Tibial artery (tissue), 4 donors: ENCODE data around the gene HSPA1A.
"Not testable (repeated sequence)": the region's sequence is repeated elsewhere in the genome, so short reads cannot be mapped to it uniquely, and the experiment has no call there.

Source experiments
- DNase-seq, 2 donors: peaks; one replicate each; pipeline ENCODE4 v3.0.0-alpha.2; 2019
- H3K27ac ChIP-seq, 2 donors: fragments of 200-600 bp; sonication (generic) in 1 of 2; 1 replicate in 1 of 2; 2 replicates in 1 of 2; pipeline ENCODE4 v1.5.1; 2018 to 2019; ENCODE audit warnings: mild to moderate bottlenecking in 1 of 2
- H3K27me3 ChIP-seq, 2 donors: fragments of 200-600 bp; sonication (generic) in 1 of 2; one replicate each; pipeline versions ENCODE4 v1.5.1 to v1.6.0; 2016 to 2019
- H3K36me3 ChIP-seq, 3 donors: fragments of 200-600 bp; sonication (generic) in 2 of 3; one replicate each; pipeline ENCODE4 v1.5.1; 2016 to 2019; ENCODE audit warnings: mild to moderate bottlenecking in 2 of 3
- H3K4me1 ChIP-seq, 4 donors: fragments of 200-600 bp; sonication (generic) in 2 of 4; 1 replicate in 3 of 4; 2 replicates in 1 of 4; pipeline ENCODE4 v1.5.1; 2016 to 2019
- H3K4me3 ChIP-seq, 2 donors: fragments of 200-600 bp; sonication (generic) in 1 of 2; 1 replicate in 1 of 2; 2 replicates in 1 of 2; pipeline ENCODE4 v1.5.1; 2018 to 2019; ENCODE audit warnings: mild to moderate bottlenecking in 2 of 2
- H3K9me3 ChIP-seq, 3 donors: fragments of 200-600 bp; sonication (generic) in 1 of 3; one replicate each; pipeline ENCODE4 v1.5.1; 2016 to 2019
- intact Hi-C: fragments of 100-400 bp; cut with DNase I; formaldehyde crosslinking; loops from one replicate; pipeline ENCODE4 v1.15.0; 2023; ENCODE audit warnings: low total_unique reads
- TF ChIP-seq, protein P1 (sequence below), 2 experiments: fragments of 200-600 bp in 1 of 2; fragments of 450-650 bp in 1 of 2; IDR thresholded peaks; one replicate each; pipeline ENCODE4 v1.5.1; 2017 to 2019; ENCODE audit warnings: antibody characterized with exemption in 2 of 2, mild to moderate bottlenecking in 1 of 2, moderate library complexity in 1 of 2

HSPA1A gene

DNA sequence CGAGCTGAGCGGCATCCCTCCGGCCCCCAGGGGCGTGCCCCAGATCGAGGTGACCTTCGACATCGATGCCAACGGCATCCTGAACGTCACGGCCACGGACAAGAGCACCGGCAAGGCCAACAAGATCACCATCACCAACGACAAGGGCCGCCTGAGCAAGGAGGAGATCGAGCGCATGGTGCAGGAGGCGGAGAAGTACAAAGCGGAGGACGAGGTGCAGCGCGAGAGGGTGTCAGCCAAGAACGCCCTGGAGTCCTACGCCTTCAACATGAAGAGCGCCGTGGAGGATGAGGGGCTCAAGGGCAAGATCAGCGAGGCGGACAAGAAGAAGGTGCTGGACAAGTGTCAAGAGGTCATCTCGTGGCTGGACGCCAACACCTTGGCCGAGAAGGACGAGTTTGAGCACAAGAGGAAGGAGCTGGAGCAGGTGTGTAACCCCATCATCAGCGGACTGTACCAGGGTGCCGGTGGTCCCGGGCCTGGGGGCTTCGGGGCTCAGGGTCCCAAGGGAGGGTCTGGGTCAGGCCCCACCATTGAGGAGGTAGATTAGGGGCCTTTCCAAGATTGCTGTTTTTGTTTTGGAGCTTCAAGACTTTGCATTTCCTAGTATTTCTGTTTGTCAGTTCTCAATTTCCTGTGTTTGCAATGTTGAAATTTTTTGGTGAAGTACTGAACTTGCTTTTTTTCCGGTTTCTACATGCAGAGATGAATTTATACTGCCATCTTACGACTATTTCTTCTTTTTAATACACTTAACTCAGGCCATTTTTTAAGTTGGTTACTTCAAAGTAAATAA lies 2.0 kb downstream of the HSPA1A start:
- H3K9me3 ChIP-seq, intact Hi-C loops, H3K27me3 ChIP-seq, DNase-seq, H3K36me3 ChIP-seq: not testable (repeated sequence)
- peaks cover 0 to 50% (median 30%) of the 10 kb centered on the region in 4 donors for H3K4me1 ChIP-seq
- H3K27ac ChIP-seq: peak overlapping the region; percentile 91
- TF ChIP-seq, protein P1, sequence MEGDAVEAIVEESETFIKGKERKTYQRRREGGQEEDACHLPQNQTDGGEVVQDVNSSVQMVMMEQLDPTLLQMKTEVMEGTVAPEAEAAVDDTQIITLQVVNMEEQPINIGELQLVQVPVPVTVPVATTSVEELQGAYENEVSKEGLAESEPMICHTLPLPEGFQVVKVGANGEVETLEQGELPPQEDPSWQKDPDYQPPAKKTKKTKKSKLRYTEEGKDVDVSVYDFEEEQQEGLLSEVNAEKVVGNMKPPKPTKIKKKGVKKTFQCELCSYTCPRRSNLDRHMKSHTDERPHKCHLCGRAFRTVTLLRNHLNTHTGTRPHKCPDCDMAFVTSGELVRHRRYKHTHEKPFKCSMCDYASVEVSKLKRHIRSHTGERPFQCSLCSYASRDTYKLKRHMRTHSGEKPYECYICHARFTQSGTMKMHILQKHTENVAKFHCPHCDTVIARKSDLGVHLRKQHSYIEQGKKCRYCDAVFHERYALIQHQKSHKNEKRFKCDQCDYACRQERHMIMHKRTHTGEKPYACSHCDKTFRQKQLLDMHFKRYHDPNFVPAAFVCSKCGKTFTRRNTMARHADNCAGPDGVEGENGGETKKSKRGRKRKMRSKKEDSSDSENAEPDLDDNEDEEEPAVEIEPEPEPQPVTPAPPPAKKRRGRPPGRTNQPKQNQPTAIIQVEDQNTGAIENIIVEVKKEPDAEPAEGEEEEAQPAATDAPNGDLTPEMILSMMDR (IDR thresholded peaks at IDR 0.05): peak in 1 of 2 experiments; percentile 10
- peak overlapping the region; percentile 54 to 55 for H3K4me3 ChIP-seq

DNA sequence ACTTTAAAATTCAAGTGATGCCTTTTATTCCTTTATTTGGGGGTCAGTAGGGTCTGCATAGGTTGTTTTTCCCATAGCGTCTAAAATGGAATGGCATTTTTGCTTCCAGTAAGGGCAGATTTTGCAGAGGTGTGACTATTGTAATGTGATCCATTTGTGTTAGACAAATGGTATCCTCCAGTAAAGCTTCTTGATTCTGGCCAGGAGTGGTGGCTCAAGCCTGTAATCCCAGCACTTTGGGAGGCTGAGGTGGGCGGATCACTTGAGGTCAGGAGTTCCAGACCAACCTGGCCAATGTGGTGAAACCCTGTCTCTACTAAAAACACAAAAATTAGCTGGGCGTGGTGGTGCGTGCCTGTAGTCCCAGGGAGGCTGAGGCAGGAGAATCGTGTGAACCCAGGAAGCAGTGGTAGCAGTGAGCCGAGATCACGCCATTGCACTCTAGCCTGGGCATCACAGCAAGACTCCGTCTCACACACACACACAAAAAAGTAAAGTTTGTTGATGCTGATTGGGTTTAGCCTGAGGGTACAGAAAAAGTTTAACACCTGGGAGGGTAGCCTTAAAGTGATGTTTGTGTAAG lies 2.7 kb downstream of the HSPA1A start:
- intact Hi-C loops, DNase-seq: not testable (repeated sequence)
- H3K4me1 ChIP-seq: peaks cover 0 to 57% (median 34%) of the 10 kb centered on the region in 4 donors

DNA sequence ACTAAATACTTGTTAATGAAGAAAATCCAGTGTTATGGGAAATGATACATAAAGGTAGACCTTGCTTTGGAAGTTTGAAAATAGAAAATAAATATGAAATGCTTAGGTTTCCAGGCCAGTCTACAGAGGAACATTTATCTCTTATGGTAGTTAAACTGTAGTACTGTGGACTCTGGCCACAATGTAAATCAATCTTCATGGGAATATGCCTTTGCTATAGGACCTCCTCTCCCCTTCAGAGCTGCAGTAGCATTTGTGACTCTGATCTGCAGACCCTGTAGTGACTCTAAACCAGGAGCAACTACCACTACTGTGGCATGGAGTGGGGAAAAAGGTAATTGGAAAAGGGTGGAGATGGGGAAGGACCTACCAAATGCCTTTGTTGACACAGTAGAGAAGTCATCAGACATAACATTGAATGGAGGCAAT lies 4.5 kb downstream of the HSPA1A start:
- Histone ChIP-seq H3K4me3 (no peak overlapping the region), H3K4me1 (peaks cover 0 to 62% (median 39%) of the 10 kb centered on the region in 4 donors)
- intact Hi-C loops: no loop called here

More for the DNA sequence above, 2.7 kb downstream of the HSPA1A start:
- H3K27ac ChIP-seq: peak overlapping the region; percentile 91
- H3K9me3 ChIP-seq, H3K27me3 ChIP-seq, H3K36me3 ChIP-seq: not testable (repeated sequence)
- peak overlapping the region; percentile 54 to 55 for H3K4me3 ChIP-seq

DNA sequence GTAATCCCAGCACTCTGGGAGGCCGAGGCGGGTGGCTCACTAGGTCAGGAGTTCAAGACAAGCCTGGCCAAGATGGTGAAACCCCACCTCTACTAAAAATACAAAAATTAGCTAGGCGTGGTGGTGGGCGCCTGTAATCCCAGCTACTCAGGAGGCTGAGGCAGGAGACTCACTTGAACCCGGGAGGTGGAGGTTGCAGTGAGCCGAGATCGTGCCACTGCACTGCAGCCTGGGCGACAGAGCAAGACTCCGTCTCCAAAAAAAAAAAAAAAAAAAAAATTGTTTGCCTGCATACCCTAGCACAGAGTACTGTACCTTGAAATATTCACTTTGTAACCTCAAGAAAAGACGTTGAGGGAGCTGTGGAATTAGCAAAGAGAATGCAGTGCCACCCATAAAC lies 5.1 kb downstream of the HSPA1A start:
- H3K36me3 ChIP-seq, H3K4me3 ChIP-seq, DNase-seq, H3K9me3 ChIP-seq, intact Hi-C loops, H3K27me3 ChIP-seq: not testable (repeated sequence)
- H3K4me1 ChIP-seq: peaks cover 0 to 66% (median 40%) of the 10 kb centered on the region in 4 donors
- peak overlapping the region; percentile 91 for H3K27ac ChIP-seq

More for the DNA sequence above, 4.5 kb downstream of the HSPA1A start:
- TF ChIP-seq, protein P1 (IDR thresholded peaks at IDR 0.05): no peak
- peak overlapping the region; percentile 91 for H3K27ac ChIP-seq
- no peaks in the 10 kb centered on the region for H3K9me3 ChIP-seq
- no peaks in the 10 kb centered on the region for H3K27me3 ChIP-seq
- no peaks in the 10 kb centered on the region for H3K36me3 ChIP-seq
- no peak for DNase-seq

DNA sequence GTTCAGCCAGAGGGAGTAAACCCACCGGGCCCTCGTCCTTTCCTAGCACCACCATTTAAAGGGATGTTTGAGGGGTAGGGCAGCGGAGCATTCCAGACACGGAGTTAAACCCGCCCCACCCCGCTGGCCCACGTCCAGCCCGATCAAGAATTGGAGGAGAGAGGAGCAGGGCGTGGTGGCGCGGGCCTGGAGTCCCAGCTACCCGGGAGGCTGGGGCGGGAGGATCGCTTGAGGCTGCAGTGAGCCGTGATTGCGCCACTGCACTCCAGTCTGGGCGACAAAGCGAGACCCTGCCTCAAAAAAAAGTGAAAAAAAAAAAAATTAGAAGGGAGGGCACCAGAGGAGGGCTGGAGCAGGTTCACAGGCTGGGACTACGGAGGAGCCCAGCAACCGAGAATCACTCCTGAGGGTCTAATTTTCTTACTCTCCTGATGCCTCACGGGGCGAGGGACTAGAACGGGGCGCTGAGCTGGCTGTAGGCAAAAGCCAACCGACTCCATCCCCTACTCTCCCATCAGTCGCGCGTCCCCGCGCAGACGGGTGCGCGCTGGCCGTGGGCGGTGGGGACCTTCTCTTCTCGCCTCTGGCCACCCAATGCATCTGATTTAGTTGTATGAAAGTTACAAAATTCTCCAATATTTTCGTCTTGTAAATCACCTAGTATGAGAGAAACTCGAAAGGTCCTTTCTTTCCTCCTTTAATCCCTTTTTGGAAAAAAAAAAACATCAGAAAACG lies 6.1 kb downstream of the HSPA1A start:
- Histone ChIP-seq H3K9me3 (no peaks in the 10 kb centered on the region), H3K4me1 (peaks cover 0 to 75% (median 47%) of the 10 kb centered on the region in 4 donors), H3K4me3 (peak overlapping the region; percentile 50 to 69), H3K27me3 (no peaks in the 10 kb centered on the region), H3K36me3 (no peaks in the 10 kb centered on the region), H3K27ac (peak overlapping the region; percentile 91)
- intact Hi-C loops: no loop called here
- DNase-seq: peak; percentile 68 to 84
- TF ChIP-seq, protein P1 (IDR thresholded peaks at IDR 0.05): no peak

DNA sequence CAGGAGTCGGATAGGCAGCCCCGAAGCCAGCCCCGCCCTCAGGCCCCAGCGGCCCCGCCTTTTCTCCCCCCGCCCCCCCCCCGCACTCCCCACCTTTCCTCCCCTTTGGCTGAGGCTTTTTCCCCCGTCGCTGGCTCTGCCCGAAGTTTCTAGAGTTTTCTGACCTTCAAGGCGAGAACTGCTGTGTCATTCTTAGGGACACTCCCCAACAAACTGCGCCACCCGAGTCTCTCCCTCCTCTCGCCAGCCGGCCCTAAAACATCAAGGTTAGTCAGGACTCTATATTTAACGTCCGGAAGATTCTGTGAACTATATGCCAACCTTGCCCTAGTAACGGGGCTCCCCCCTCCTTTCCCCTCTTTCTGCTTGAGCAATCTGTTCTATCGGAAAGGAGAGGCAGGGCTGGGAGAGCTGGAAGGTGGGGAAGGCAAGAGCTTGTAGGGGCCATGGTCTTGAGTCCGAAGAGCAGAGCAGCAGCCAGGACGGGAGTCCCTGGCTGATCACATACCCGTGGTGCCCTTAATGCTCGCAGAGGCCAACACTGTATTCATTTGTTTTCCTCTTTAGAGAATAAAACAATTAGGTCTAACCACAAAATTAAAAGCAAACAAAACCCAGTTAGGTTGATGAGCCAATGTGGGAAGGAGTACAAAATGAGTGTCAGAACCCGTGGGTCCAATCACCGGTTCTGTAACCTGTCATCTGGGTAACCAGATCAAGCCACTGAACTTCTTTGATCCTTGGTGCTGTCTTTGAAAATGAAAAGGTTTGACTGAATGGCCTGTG lies 6.9 kb downstream of the HSPA1A start:
- H3K27ac ChIP-seq: peak overlapping the region; percentile 91
- intact Hi-C loops: no loop called here
- peak; percentile 90 to 97 for DNase-seq
- H3K36me3 ChIP-seq: no peaks in the 10 kb centered on the region
- peak overlapping the region; percentile 50 to 69 for H3K4me3 ChIP-seq
- H3K9me3 ChIP-seq: no peaks in the 10 kb centered on the region
- TF ChIP-seq, protein P1 (IDR thresholded peaks at IDR 0.05): no peak
- H3K4me1 ChIP-seq: peaks cover 0 to 76% (median 50%) of the 10 kb centered on the region in 4 donors
- no peaks in the 10 kb centered on the region for H3K27me3 ChIP-seq

DNA sequence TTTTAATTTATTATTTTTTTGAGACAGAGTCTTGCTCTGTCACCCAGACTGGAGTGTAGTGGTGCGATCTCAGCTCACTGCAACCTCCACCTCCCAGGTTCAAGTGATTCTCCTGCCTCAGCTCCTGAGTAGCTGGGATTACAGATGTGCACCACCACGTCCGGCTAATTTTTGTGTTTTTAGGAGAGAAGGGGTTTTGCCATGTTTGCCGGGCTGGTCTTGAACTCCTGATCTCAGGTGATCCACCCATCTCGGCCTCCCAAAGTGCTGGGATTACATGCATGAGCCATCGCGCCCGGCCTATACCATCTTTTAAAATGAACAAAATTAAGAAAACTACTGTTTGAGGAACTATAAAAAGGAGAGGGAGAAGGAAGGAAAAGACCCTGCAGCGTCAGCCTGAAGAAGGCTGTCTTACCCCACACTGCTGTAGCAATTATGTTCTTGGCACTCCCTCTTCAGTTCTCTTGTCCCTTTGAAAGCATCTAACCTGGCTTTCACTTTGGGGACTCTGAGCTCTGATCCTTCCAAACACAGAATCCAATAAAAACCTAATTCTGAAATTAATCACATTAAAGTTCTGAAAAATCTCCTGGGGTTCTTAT lies 8.4 kb downstream of the HSPA1A start:
- Histone ChIP-seq H3K4me1 (peaks cover 0 to 69% (median 45%) of the 10 kb centered on the region in 4 donors), H3K27ac (peak overlapping the region; percentile 91)
- H3K9me3 ChIP-seq, H3K36me3 ChIP-seq, DNase-seq, H3K27me3 ChIP-seq, H3K4me3 ChIP-seq, intact Hi-C loops: not testable (repeated sequence)
